ENCODE results near the gene MIPOL1. TPM values are rescaled to one million over a fixed set of nuclear protein-coding genes. Genes with fewer than 3 reads are reported as not detected.

Gene MIPOL1
- total and polyA plus RNA-seq, 12 donors = 1.1 to 9.2 (median 5.4) TPM

GRCh38 chr14:37466003-37466622, 268.4 kb downstream of the MIPOL1 start:
- Histone ChIP-seq H3K27me3 (no peaks in the 10 kb centered on the region), H3K4me3 (no peak overlapping the region), H3K36me3 (no peaks in the 10 kb centered on the region), H3K4me1 (no peaks in the 10 kb centered on the region), H3K9me3 (peaks cover 0 to 22% (median under 1%) of the 10 kb centered on the region in 11 donors), H3K27ac (no peak overlapping the region)
- TF ChIP-seq CTCF (IDR thresholded peaks at IDR 0.05) = no peak
- DNase-seq = no peak
- no peak for ATAC-seq
- intact Hi-C loops (cut with DNase I) = no loop called here

- no peak for ATAC-seq
- Histone ChIP-seq H3K27ac (no peak overlapping the region), H3K27me3 (no peaks in the 10 kb centered on the region), H3K4me3 (no peak overlapping the region), H3K36me3 (no peaks in the 10 kb centered on the region), H3K4me1 (no peaks in the 10 kb centered on the region), H3K9me3 (peaks cover 0 to 18% (median 0%) of the 10 kb centered on the region in 11 donors)
- 85 to 87% methylated on average over 2 of the region's 2 CpGs for WGBS, 2 donors
- intact Hi-C loops (cut with DNase I) = no loop called here
- TF ChIP-seq CTCF (IDR thresholded peaks at IDR 0.05) = no peak
- no peak for DNase-seq
These were observed 268.9 kb downstream of the MIPOL1 start for GRCh38 chr14:37466623-37467088.

GRCh38 chr14:37469650-37470049, 271.9 kb downstream of the MIPOL1 start:
- DNase-seq (no peak), ATAC-seq (no peak)
- Histone ChIP-seq H3K4me3 (no peak overlapping the region), H3K9me3 (peaks cover 0 to 14% (median 0%) of the 10 kb centered on the region in 11 donors), H3K4me1 (no peaks in the 10 kb centered on the region), H3K27me3 (no peaks in the 10 kb centered on the region), H3K36me3 (no peaks in the 10 kb centered on the region), H3K27ac (no peak overlapping the region)
- TF ChIP-seq CTCF (IDR thresholded peaks at IDR 0.05) = no peak
- intact Hi-C loops (cut with DNase I) = no loop called here

GRCh38 chr14:37470251-37470650, 272.5 kb downstream of the MIPOL1 start:
- ATAC-seq (no peak), DNase-seq (no peak)
- WGBS, 2 donors = 83 to 89% methylated on average over 7 of the region's 7 CpGs
- Histone ChIP-seq H3K36me3 (no peaks in the 10 kb centered on the region), H3K9me3 (peaks cover 0 to 17% (median 0%) of the 10 kb centered on the region in 11 donors), H3K27ac (no peak overlapping the region), H3K4me1 (no peaks in the 10 kb centered on the region), H3K4me3 (no peak overlapping the region), H3K27me3 (no peaks in the 10 kb centered on the region)
- TF ChIP-seq CTCF (IDR thresholded peaks at IDR 0.05) = no peak
- intact Hi-C loops (cut with DNase I) = no loop called here
